K562 treated with DMSO at 1 percent for 48 hours (cell line): ENCODE results near the gene ELK3. TPM values are rescaled to one million over a fixed set of nuclear protein-coding genes. Genes with fewer than 3 reads are reported as not detected.

Experiments used
- total RNA-seq: library from RNA; unstranded; fragments of 300-600 nt; gene quantifications from 2 replicates; pipeline ENCODE4 v1.2.3, GENCODE V29; 2022; ENCODE audit warnings: low replicate concordance; ENCODE audit errors: extremely low read depth

Gene ELK3
- not detected in 2 replicates for total RNA-seq

DNA sequence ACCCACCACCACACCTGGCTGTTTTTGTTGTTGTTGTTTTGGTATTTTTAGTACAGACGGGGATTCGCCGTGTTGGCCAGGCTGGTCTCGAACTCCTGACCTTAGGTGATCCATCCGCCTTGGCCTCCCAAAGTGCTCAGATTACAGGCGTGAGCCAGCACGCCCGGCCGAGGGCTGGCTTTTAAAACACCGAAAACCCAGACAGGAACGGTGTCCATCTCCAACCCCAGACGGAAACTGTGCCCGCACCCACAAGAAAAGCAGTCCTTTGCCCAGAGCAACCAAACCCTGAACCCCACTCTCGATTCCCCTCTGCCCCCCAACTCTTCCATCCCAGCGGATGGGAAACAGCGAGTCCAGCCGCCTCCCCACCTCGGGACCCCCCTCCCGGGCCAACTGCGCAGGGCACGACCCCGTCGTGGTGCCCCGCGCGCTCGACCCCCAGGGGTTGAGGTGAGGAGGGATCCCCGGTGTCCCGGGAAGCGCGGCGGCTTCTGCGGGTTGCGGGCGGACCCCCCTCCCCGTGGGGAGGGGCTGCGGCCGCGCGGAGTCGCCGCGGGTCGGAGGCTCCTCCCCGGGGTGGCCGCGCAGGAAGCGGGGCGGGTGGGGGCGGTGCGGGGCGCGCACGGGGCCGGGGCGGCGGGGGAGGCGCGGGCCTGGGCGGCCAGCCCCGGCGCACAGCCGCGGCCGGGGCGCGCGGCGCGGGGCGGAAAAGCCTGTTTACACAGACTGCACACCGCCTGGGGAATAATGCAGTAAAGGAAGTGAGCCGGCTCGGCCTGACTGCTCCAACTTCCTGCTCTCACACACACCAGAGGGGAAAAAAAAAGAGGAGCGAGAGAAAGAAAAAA lies at the start of gene ELK3:
Gene ELK3, plus strand, starts transcription at position 651 of the 851 bp plus-strand sequence.

Other genes starting within 250 kb of the ELK3 start
- gene HAL, start 198.0 kb upstream of the ELK3 start, total RNA-seq = not detected in 2 replicates
- not detected in 2 replicates for gene LTA4H, start 158.8 kb upstream of the ELK3 start, total RNA-seq
- not detected in 2 replicates for gene CDK17, start 206.1 kb downstream of the ELK3 start, total RNA-seq